Right renal pelvis (tissue), 4 donors: ENCODE results near the gene WWOX. TPM values are rescaled to one million over a fixed set of nuclear protein-coding genes. Genes with fewer than 3 reads are reported as not detected.

Experiments
- DNase-seq, 4 donors: peaks; one replicate each; pipeline ENCODE4 v3.0.0-alpha.2; 2013; ENCODE audit warnings: low read depth in 4 of 4, low spot score in 3 of 4, missing footprints in 1 of 4
- polyA plus RNA-seq, 4 donors: library from polyadenylated mRNA; unstranded; fragments of 120-200 nt; gene quantifications; one replicate each; pipeline ENCODE4 v1.2.1, GENCODE V29; 2013; ENCODE audit not compliant: insufficient read length in 4 of 4

Gene WWOX
- polyA plus RNA-seq, 4 donors, result 36.7 to 43.9 (median 38.5) TPM

DNA sequence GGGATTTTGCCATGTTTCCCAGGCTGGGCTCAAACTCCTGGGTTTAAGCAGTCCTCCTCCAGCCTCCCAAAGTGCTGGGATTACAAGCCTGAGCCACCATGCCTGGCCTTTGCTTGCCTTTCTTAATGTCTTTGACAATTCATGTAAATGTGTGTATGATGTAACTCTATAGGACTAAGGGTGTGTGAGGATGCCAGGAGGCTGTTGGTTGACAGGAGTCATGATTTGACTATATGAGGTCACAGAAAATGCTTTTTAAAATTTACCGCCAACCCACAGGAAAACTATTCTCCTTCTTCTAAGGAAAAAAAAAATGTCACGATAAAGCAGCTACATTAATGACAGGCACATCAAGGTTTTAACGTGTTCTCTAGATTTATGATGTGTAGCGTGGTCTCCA lies 118.8 kb downstream of the WWOX start:
- DNase-seq, result no peak

DNA sequence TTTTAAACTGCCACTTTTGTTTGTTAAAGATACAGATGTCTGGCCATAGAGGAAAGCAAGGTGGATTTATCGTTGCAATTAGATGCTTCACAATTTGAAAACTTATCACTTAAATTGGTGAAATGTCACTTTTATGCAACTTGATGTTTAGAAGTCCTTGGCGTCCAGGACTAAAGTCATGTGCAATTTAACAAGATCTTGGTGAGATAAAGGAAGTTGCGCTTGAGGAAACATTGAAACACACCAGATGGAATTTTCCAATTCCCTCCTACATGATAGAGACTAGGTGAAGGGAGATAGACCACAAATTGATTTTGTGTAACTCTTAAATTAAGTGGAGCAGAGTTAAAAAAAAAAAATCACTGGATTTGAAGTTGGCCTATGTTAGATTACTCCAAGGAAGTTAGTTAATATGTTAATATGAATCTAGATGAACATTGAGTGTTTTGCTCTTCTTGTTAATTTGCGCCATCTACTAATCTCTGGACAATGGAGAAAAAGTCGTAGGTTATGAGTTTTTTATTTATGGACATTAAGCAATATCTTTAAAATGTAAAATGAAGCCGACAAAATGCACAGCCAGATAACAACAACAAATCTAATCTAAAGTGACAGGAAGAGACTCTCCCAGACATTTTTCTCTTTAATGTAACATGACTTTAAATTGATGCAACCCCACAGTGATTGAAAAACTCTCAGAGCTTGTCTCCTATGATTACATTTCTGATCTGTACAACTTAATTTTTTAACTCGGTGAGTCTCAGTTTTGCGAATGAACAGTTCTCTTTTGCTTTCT lies 119.6 kb downstream of the WWOX start:
- no peak for DNase-seq

- DNase-seq, result no peak
These were observed 121.1 kb downstream of the WWOX start for GRCh38 chr16:78220571-78220970.

DNA sequence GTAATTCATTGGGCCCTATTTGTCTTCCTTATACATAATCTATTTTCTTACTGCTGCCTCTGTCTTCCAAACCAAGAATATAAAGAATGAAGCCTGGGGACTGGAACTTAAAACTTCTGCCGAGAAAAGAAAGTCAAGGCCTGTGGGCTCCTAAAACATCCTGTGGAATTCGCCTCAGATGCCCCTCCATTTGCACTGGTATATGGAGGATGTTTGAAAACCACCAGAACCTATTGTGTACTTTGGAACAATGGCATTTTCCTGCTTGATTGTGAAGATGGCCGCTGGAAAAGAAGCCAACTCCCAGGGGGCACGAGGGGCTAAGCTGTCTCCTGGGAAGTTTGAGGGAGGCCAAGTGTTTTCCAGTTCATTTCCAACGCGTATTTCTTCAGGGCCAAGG lies 122.4 kb downstream of the WWOX start:
- DNase-seq, result no peak

- DNase-seq, result no peak
These were observed 124.9 kb downstream of the WWOX start for GRCh38 chr16:78224342-78224741.

- DNase-seq, result no peak
These were observed 126.5 kb downstream of the WWOX start for GRCh38 chr16:78225919-78226318.

DNA sequence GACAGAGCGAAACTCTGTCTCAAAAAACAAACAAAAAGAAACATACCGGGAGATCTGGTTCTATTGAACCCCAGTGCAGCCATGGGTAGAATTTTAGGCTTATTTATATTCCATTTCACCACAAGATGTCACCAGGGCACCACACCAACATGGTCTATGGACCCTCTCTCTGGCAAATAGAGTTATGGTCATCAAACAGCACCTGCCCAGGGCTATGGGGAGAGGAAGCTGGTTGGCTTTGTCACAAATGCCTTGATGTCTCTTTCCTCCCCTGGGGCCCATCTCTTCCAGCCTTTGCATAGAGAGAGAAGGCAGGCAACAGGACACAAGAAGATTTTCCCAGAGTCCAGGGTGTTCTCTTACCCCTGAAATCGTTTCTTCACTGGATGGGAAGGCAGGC lies 128.4 kb downstream of the WWOX start:
- no peak for DNase-seq

- no peak for DNase-seq
These were observed 129.2 kb downstream of the WWOX start for GRCh38 chr16:78228704-78229103.

DNA sequence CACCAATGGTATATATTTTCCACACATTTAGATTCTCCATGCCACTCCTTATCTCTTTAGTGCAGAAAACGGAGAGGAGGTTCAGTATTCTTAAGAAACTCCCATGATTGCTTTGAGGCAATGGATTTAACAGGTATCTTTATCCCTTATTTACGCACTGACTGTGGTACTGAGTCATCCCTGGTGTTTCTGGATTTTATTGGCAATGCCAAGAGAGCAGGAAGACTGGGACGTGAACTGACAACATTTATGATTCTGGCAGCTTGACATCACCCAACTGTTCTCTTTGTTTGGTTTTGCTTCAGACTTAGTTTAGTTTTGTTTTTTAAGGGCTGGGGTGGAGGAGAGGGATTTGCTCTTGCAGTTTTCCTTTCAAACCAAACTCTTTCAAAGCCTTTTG lies 131.4 kb downstream of the WWOX start:
- no peak for DNase-seq

GRCh38 chr16:78235168-78235800 lies 135.8 kb downstream of the WWOX start:
- no peak for DNase-seq

DNA sequence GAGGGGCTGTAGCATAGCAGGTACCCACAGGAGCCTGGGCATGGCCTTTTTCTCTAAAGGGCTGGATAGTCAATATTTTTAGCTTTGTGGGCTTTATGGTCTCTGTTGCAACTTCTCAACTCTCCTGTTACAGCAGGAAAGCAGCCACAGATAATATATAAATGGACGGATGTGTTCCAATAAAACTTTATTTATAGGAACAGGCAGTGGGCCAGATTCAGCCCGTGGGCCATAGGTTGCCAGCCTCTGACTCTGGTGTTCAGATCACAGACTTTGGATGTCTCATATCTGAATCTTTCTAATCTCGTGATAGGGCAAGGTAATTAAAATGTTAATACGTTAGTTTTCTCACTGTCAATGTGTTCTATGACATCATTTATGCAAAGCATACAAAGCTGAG lies 136.4 kb downstream of the WWOX start:
- no peak for DNase-seq

DNA sequence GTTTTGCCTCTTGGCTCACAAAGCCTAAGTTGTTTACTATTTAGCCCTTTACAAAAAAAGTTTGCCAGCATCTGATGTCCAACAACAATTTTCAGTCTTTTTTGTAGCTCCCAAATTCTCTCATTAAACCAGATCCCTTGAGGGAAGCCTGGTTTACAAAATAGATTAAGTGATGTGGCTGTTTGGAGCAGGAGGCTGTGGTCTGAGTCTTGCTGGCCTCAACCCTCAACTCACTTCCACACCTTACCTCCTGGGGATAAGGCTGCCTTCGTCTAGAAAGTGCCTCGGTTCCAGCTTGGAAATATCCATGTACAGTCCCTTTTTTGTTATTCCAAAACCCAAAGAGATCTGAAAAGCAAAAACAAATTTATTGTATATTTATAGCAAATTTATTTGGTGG lies 138.4 kb downstream of the WWOX start:
- no peak for DNase-seq

GRCh38 chr16:78240459-78241222 lies 141.2 kb downstream of the WWOX start:
- no peak for DNase-seq

GRCh38 chr16:78242239-78242630 lies 142.8 kb downstream of the WWOX start:
- peak in 1 of 4 donors; percentile 52 for DNase-seq

DNA sequence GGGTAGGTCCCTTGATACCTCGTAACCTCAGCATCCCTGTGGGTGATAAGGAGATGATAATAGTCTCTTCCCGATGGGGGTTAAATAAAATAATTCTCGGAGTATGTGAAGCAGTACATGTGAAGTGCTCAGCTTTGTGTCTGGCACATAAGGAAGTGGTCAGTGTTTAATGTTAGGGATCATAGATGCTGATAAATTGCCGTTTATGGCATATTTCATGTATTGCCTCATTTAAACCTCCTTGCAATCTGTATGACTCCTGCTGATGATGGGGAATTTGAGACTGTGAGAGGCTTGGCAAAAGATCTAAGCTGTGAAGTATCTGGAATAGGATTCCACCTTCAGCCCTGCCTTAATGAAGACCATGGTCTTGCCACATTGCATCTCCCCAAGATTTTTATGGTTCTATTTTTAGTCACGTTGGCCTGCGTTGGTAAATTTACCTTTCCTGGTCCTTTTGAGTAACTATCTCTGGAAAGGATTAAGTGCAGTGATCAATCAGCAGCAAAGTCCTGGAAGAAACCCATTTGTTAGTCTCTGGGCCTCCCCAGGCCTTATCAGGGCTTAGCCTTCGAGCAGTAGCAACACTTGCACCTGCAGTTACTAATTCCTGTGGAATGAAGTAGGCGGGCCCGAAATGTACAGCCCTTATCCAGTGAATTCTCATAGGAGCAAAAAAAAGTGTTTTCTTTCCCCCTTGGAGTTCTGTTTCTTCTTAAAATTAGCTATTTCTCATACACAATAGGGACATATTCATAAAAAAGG lies 144.9 kb downstream of the WWOX start:
- DNase-seq, result no peak

DNA sequence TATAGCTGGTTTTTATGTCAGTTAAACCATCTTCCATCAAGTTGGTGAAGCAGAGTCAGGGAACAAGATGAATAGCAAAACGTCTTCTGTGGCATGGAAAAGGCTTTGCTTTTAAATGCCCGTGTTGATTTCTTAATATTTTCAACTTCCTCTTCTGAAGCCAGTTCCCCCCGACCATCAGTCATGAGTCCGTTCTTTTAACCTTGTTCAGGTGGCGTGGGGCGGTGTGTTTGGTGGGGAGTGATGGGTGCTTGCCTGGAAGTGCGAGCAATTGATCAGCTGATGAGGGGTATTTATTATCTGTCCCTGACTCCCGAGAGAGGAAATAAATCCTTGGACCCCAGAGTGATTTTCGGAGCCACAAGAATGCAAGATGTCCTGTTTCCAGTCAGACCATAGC lies 147.1 kb downstream of the WWOX start:
- DNase-seq, result no peak

DNA sequence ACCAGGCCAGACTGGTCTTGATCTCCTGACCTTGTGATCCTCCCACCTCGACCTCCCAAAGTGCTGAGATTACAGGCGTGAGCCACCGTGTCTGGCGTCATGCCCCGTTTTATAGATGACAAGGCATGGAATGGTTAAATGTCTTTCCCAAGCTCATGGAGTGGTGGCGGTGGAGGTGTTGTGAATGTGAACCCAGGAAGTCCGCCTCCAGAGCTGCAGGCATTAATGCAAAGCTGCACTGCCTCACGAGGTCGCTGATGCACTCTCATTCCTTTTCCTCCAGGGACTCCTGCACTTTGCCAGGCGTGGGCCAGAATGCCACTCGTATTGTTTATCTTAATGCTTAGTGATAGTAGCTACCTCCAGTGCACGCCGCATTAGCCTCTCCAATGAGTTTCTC lies 149.6 kb downstream of the WWOX start:
- DNase-seq, result peak in 1 of 4 donors; percentile 51

DNA sequence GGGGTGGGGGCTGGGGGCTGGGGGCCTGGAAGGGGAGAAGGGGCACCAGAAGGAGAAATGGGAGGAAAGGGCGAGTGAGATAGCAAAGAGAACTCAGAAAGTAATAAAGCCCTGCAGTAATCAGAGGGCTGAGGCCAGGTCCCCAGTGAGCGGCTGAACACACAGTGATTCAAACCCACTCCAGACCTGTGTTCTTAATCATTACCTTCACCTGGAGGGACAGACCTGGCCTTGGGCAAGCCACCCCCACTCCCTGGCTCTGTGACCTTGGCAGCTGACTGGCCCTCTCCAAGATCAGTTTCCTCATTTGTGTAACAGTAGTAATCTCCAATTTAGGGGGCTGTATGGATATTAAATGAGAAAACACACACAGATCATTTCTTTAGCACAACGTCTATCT lies 150.4 kb downstream of the WWOX start:
- no peak for DNase-seq

- DNase-seq, result no peak
These were observed 151.7 kb downstream of the WWOX start for GRCh38 chr16:78251115-78251514.

GRCh38 chr16:78252757-78253156 lies 153.3 kb downstream of the WWOX start:
- no peak for DNase-seq

- DNase-seq, result no peak
These were observed 155.4 kb downstream of the WWOX start for GRCh38 chr16:78254841-78255240.
